GM21381 (cell line): ENCODE data around the gene ACSF3.
"Not testable (repeated sequence)": the region's sequence is repeated elsewhere in the genome, so short reads cannot be mapped to it uniquely, and the experiment has no call there.

Source experiments
- ATAC-seq: cut with Tn5 transposase; IDR thresholded peaks from one replicate; pipeline ENCODE4 v1.9.1; 2021; ENCODE audit warnings: mild to moderate bottlenecking, moderate library complexity; ENCODE audit not compliant: unreplicated experiment

ACSF3 gene

GRCh38 chr16:89092013-89092412 is 1.6 kb upstream of the ACSF3 start:
- no peak for ATAC-seq

- not testable (repeated sequence) for ATAC-seq
These were observed 425 bp upstream of the ACSF3 start for GRCh38 chr16:89093252-89093601.

- no peak for ATAC-seq
These were observed 714 bp downstream of the ACSF3 start for GRCh38 chr16:89094252-89094879.

- no peak for ATAC-seq
These were observed 1.2 kb downstream of the ACSF3 start for GRCh38 chr16:89094880-89095258.

GRCh38 chr16:89095491-89095951 is 1.9 kb downstream of the ACSF3 start:
- ATAC-seq: no peak

- no peak for ATAC-seq
These were observed 2.5 kb downstream of the ACSF3 start for GRCh38 chr16:89096042-89096717.

- ATAC-seq: no peak
These were observed 3.2 kb downstream of the ACSF3 start for GRCh38 chr16:89096768-89097391.

GRCh38 chr16:89097392-89097772 is 3.7 kb downstream of the ACSF3 start:
- ATAC-seq: no peak

- no peak for ATAC-seq
These were observed 5.2 kb downstream of the ACSF3 start for GRCh38 chr16:89098767-89099430.

- no peak for ATAC-seq
These were observed 6.3 kb downstream of the ACSF3 start for GRCh38 chr16:89099905-89100304.

- no peak for ATAC-seq
These were observed 7.1 kb downstream of the ACSF3 start for GRCh38 chr16:89100601-89101302.

- no peak for ATAC-seq
These were observed 7.8 kb downstream of the ACSF3 start for GRCh38 chr16:89101303-89102040.

GRCh38 chr16:89102041-89102471 is 8.4 kb downstream of the ACSF3 start:
- ATAC-seq: no peak

- no peak for ATAC-seq
These were observed 8.9 kb downstream of the ACSF3 start for GRCh38 chr16:89102481-89103073.

GRCh38 chr16:89103156-89103555 is 9.5 kb downstream of the ACSF3 start:
- no peak for ATAC-seq

- ATAC-seq: no peak
These were observed 10.1 kb downstream of the ACSF3 start for GRCh38 chr16:89103781-89104180.

- ATAC-seq: no peak
These were observed 10.7 kb downstream of the ACSF3 start for GRCh38 chr16:89104303-89104702.

GRCh38 chr16:89104930-89105571 is 11.4 kb downstream of the ACSF3 start:
- ATAC-seq: no peak

GRCh38 chr16:89105599-89106151 is 12.0 kb downstream of the ACSF3 start:
- ATAC-seq: no peak
